Measurements from ENCODE around the gene KLK3.

DNA sequence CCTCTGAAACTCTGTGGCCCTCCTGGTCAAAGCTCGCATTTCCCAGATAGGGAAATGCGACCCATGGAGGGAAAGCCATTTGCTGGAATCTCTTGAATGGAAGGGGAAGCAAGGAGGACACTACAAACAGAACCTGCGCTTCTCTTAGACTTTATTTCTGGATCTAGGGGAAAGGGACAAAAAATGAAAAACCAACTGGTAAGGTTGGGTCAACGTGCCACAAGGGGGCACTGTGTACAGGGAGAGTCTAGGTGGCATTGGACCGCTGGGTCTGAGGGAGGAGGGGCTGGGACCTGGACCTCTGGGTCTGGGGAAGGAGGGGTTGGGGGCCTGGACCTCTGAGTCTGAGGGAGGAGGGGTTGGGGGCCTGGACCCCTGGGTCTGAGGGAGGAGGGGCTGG lies 51.5 kb downstream of the KLK3 start:
- TF ChIP-seq, protein P1, sequence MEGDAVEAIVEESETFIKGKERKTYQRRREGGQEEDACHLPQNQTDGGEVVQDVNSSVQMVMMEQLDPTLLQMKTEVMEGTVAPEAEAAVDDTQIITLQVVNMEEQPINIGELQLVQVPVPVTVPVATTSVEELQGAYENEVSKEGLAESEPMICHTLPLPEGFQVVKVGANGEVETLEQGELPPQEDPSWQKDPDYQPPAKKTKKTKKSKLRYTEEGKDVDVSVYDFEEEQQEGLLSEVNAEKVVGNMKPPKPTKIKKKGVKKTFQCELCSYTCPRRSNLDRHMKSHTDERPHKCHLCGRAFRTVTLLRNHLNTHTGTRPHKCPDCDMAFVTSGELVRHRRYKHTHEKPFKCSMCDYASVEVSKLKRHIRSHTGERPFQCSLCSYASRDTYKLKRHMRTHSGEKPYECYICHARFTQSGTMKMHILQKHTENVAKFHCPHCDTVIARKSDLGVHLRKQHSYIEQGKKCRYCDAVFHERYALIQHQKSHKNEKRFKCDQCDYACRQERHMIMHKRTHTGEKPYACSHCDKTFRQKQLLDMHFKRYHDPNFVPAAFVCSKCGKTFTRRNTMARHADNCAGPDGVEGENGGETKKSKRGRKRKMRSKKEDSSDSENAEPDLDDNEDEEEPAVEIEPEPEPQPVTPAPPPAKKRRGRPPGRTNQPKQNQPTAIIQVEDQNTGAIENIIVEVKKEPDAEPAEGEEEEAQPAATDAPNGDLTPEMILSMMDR (IDR thresholded peaks at IDR 0.05), result peak; percentile 45
- TF ChIP-seq POLR2AphosphoS2 (conservative IDR thresholded peaks at IDR 0.05; ENCODE audit: low read length), result no peak
- TF ChIP-seq MYC (IDR thresholded peaks at IDR 0.05; ENCODE audit: borderline replicate concordance, low read length), result no peak
- TF ChIP-seq POLR2A (IDR thresholded peaks at IDR 0.05; ENCODE audit: low read length), result no peak
- TF ChIP-seq ZC3H11A (IDR thresholded peaks at IDR 0.05), result no peak
- TF ChIP-seq ESRRA (IDR thresholded peaks at IDR 0.05; ENCODE audit: borderline replicate concordance, low read length), result no peak
- no peak for TF ChIP-seq EP300 (IDR thresholded peaks at IDR 0.05)
- TF ChIP-seq, protein P2, sequence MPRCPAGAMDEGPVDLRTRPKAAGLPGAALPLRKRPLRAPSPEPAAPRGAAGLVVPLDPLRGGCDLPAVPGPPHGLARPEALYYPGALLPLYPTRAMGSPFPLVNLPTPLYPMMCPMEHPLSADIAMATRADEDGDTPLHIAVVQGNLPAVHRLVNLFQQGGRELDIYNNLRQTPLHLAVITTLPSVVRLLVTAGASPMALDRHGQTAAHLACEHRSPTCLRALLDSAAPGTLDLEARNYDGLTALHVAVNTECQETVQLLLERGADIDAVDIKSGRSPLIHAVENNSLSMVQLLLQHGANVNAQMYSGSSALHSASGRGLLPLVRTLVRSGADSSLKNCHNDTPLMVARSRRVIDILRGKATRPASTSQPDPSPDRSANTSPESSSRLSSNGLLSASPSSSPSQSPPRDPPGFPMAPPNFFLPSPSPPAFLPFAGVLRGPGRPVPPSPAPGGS (IDR thresholded peaks at IDR 0.05), result no peak
- TF ChIP-seq JUN (IDR thresholded peaks at IDR 0.05), result no peak
- TF ChIP-seq, protein P3, sequence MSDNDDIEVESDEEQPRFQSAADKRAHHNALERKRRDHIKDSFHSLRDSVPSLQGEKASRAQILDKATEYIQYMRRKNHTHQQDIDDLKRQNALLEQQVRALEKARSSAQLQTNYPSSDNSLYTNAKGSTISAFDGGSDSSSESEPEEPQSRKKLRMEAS (IDR thresholded peaks at IDR 0.05), result no peak
- TF ChIP-seq KDM1A (IDR thresholded peaks at IDR 0.05; ENCODE audit: low read depth), result no peak
- peak; percentile 16 to 49; a peak in 2 of 5 replicates for TF ChIP-seq RAD21 (conservative IDR thresholded peaks at IDR 0.05 in 1 of 2, IDR thresholded peaks at IDR 0.05 in 1 of 2)

Data from A549 (cell line).